Measurements from ENCODE around the gene STX1A.

Gene STX1A

GRCh38 chr7:73738612-73739386, 19.3 kb upstream of the STX1A start, which contains the start of gene ABHD11 (continued):
- no peak for TF ChIP-seq ZNF639 (tag by site-specific recombination; IDR thresholded peaks at IDR 0.05)
- no peak; the same call in none of the 2 replicates for TF ChIP-seq SP7 (tag by site-specific recombination; IDR thresholded peaks at IDR 0.05)
- no peak; the same call in 1 of the 2 replicates for TF ChIP-seq ZNF843 (tag by site-specific recombination; IDR thresholded peaks at IDR 0.05)
- TF ChIP-seq KLF7 (tag by site-specific recombination; IDR thresholded peaks at IDR 0.05; ENCODE audit: borderline replicate concordance), result 0 out of 2 replicates have a peak, but pooled peaks have one; percentile 43
- no peak for TF ChIP-seq ZNF621 (tag by site-specific recombination; IDR thresholded peaks at IDR 0.05)
- peak; percentile 58; the same call in 1 of the 2 replicates for TF ChIP-seq ZNF10 (tag by site-specific recombination; IDR thresholded peaks at IDR 0.05)
- TF ChIP-seq GFI1B (tag by site-specific recombination; IDR thresholded peaks at IDR 0.05), result no peak
- TF ChIP-seq FEZF1 (tag by site-specific recombination; IDR thresholded peaks at IDR 0.05), result no peak
- TF ChIP-seq ZNF362 (tag by site-specific recombination; IDR thresholded peaks at IDR 0.05), result no peak
- peak; percentile 95 for TF ChIP-seq KLF8 (tag by site-specific recombination; IDR thresholded peaks at IDR 0.05)
- TF ChIP-seq HIC1 (tag by site-specific recombination; IDR thresholded peaks at IDR 0.05), result peak; percentile 100
- TF ChIP-seq ZNF76 (tag by site-specific recombination; IDR thresholded peaks at IDR 0.05; ENCODE audit: borderline replicate concordance, low read depth), result peak; percentile 72; the same call in 1 of the 2 replicates
- no peak for TF ChIP-seq ZNF548 (tag by site-specific recombination; IDR thresholded peaks at IDR 0.05)
- peak; percentile 44; the same call in 1 of the 2 replicates for TF ChIP-seq KLF16 (tag by site-specific recombination; IDR thresholded peaks at IDR 0.05)
- TF ChIP-seq BCL6B (tag by site-specific recombination; IDR thresholded peaks at IDR 0.05), result no peak
- TF ChIP-seq ZNF785 (tag by site-specific recombination; IDR thresholded peaks at IDR 0.05), result no peak
- TF ChIP-seq ZNF571 (tag by site-specific recombination; IDR thresholded peaks at IDR 0.05), result no peak
- TF ChIP-seq ZBTB21 (tag by site-specific recombination; IDR thresholded peaks at IDR 0.05), result peak; percentile 54; the same call in 1 of the 2 replicates
- TF ChIP-seq ZNF354C (tag by site-specific recombination; IDR thresholded peaks at IDR 0.05; ENCODE audit: borderline replicate concordance, low read depth), result no peak
- TF ChIP-seq ZNF623 (tag by site-specific recombination; IDR thresholded peaks at IDR 0.05), result no peak
- peak; percentile 87 for TF ChIP-seq ZNF600 (tag by site-specific recombination; IDR thresholded peaks at IDR 0.05)
- peak; percentile 91 for TF ChIP-seq KLF10 (tag by site-specific recombination; IDR thresholded peaks at IDR 0.05)
- no peak for TF ChIP-seq ZSCAN23 (tag by site-specific recombination; IDR thresholded peaks at IDR 0.05)
- no peak for TF ChIP-seq ZNF580 (tag by site-specific recombination; IDR thresholded peaks at IDR 0.05)
- TF ChIP-seq ZNF274 (IDR thresholded peaks at IDR 0.05; ENCODE audit: low read length), result no peak
- TF ChIP-seq ZNF274 (tag by site-specific recombination; IDR thresholded peaks at IDR 0.05; ENCODE audit: borderline replicate concordance), result no peak
- no peak for TF ChIP-seq MEIS1 (CRISPR knock-in tag; IDR thresholded peaks at IDR 0.05; ENCODE audit: borderline replicate concordance)
- no peak for TF ChIP-seq ZSCAN4 (tag by site-specific recombination; IDR thresholded peaks at IDR 0.05)
- no peak for TF ChIP-seq ZBTB44 (tag by site-specific recombination; IDR thresholded peaks at IDR 0.05)
- TF ChIP-seq HOXA7 (CRISPR knock-in tag; IDR thresholded peaks at IDR 0.05; ENCODE audit: borderline replicate concordance), result no peak
- no peak for TF ChIP-seq PRDM1 (tag by site-specific recombination; IDR thresholded peaks at IDR 0.05)
- TF ChIP-seq ZSCAN16 (tag by site-specific recombination; IDR thresholded peaks at IDR 0.05), result no peak

Measured in HEK293 (cell line).